HG03196 (cell line): ENCODE measurements around the gene TUFT1.

Experiments used
- ATAC-seq: cut with Tn5 transposase; IDR thresholded peaks from one replicate; pipeline ENCODE4 v1.9.1; 2021; ENCODE audit not compliant: unreplicated experiment

TUFT1 gene

DNA sequence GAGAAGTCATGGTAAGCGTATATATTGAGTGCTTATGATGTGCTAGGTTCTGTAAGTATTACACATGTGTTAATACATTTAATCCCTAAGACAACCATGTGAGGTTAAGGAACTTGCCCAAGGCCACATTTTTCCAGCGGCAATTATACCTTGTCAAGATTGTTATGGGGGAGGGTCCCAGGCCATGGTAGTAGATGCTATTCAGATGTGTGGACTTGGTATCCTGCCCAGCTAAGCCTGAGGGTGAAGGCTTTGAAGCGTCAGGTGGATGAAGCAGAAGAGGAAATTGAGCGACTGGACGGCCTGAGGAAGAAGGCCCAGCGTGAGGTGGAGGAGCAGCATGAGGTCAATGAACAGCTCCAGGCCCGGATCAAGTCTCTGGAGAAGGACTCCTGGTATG is 3.6 kb upstream of the TUFT1 start:
- no peak for ATAC-seq

DNA sequence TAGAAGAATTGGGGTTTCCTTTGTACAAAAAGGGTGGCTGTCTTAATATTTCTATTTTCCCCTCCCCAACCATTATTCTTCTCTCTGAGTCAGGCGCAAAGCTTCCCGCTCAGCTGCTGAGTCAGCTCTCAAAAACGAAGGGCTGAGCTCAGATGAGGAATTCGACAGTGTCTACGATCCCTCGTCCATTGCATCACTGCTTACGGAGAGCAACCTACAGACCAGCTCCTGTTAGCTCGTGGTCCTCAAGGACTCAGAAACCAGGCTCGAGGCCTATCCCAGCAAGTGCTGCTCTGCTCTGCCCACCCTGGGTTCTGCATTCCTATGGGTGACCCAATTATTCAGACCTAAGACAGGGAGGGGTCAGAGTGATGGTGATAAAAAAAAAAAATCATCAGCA is 3.0 kb upstream of the TUFT1 start:
- no peak for ATAC-seq

DNA sequence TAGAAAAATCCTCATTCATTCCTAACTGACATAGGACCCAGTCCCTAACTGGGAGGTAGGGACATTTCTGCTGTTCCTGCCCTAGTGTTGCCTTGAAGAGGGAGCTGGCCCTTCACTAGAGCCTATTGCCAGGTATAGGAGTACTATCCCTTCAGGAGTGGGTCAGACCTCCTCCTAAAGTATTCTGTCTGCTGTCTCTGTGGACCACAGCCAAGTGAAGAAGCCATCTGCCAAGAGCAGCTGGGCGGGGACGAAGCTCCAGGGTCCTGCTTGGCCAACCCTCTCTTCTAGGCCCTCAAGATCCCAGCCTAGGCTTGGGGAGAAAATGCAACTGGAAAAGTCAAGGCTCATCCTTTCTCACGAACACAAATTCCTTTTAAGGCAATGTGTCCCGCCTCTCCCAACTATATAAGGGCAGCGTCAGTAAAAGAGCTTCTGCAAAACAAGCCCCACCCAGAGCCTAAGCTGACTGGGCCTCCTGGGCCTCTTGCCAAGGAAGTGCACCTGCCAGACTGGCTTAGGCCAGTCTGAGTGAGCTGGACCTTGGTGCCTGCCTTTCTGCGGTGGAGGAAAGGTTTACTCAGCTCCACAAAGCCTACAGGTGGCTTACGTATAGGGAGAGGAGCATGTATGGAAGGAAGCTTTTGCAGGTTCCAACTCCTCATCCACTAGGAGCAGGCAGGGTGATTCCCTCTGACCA is 638 bp upstream of the TUFT1 start:
- ATAC-seq: peak; percentile 38

DNA sequence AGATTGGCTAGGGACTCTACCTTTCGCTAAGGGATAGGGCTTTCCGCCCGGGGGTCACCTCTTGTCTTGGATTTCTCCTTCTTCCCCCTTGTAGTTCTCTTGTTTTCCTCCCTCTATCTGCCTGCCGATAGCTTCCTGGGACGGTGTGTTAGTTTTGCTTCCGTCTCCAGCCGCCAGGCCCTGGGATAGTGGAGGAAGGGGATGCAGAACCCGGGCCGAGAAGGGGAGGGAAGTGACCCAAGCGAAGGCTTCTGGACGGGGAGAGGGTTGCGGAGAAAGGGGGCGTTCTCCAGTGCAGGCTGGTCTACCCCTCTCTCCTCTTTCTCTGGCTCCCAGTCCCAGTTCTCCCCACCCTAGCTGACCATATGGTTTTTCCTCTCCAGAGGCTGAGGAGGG is 871 bp downstream of the TUFT1 start:
- no peak for ATAC-seq

DNA sequence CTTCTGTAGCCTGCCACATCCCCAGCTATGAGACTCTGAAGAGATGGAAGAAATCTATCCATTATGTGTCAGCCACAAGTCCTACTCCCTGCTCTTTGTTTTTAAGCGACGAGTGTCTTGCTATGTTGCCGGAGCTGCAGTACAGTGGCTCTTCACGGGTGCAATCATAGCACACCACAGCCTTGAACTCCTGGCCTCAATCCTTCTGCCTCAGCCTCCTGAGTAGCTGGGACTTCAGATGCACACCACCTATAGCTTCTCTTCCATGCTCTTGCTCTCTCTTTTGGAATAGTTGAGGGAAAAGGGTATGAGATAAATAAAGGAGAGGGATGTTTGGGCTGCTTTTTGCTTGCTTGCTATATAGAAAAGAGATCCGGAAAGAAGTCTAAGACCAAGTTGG is 1.6 kb downstream of the TUFT1 start:
- no peak for ATAC-seq

DNA sequence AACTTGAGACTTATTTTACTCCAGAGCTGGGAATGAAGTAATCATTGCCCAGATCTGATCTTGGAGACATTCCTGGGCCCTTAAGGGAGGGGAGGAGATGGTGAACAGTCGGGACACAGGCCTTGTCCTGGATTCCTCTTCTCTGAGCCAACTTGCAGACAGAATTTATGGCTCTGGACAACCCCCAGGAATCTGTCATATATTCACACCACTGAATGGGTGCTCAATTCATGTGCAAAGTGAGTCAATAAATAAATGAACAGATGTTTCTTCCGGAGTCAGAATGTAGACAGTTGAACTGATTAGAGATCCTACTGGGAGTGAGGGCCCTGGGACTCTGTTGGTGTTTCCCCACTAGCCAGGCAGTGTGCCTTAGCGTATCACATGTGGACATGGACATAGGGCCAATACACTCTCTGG is 2.6 kb downstream of the TUFT1 start:
- ATAC-seq: no peak

DNA sequence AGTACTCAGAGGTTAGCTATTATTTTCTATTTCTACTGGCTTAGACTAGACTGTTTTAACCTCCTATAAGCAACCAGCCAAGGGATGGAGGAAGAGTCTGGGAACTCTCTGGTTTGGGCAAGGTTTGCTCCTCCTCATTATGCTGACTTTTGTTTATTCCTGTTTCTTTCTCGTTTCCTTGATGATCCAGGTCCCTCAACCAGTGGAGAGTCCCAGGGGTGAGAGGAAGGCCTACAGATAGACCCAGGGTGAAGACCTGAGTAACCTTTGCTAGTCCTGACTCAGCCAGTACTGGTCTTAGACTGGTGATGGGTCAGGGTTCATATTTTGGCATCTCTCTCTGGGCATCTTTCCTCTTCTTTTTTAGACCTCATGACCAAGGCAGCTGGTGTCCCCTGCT is 5.4 kb downstream of the TUFT1 start:
- no peak for ATAC-seq

DNA sequence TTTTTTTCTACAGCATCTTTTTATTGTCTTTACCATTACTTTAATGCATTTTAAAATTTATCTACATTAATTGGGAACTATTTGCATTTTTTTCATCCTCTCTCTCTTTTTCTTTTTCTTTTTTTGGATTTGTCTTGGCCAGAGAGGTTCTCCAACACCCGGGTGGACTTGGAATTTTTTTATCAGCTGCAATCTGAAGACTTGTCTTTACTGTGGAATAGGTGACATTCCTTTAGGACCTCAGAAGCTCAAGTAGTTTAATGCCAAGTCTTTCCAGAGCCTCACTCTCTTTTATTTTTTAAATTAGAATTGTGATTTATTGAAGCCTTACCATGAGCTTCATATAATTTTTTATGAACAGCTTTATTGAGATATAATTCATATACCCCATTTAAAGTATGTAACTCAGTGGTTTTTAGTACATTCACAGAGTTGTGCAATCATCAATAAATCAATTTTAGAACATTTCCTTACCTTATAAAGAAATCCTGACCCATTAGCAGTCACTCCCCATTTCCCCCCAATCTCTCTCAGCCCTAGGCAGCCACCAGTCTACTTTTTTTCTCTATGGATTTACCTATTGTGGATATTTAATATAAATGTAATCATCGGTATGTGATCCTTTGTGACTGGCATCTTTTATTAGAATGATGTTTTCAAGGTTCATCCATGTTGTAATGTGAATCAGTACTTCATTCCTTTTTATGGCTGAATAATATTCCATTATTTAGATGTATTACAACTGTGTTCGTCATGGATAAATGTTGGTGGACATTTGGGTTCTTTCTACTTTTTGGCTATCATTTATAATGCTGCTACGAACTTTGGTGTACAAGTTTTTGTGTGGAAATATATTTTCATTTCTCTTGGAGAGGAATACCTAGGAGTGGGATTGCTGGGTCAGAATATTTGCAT is 6.2 kb downstream of the TUFT1 start:
- no peak for ATAC-seq

DNA sequence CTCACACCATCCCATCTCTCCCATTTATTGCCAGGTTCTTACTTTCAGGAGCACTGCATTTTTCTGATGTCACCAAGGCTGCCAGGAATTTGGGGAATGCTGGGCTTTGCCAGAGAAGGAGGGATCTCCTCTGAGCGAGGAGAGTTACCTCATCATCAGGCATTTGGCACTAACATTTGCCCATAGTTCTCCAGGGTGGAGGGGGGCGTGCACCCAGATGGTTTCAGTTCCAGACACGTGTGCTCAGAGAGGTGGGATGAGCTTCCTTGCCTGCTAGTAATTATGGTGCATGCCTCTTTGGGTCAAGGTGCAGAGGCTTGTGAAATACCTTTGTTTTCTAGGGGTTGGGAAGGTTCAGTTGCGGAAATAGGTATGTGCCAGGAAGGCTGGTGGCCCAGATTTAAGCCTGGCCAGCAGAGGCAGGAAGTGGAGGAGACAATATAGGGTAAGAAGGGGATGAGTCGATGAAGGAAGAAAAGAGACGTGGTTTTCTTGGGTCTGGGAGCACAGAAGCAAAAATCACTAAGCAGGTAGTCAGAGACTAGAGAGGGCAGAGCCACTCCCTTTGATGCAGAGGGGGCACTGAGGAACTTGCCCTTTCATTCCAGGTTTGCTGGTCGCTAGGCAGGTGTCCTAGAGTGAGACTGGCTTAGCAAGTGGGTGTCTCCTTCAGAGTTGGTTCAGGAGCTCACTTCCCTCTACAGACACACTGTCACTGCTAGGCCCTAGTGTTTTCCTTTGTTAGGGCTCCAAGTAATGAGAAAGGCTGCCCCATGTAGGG is 7.2 kb downstream of the TUFT1 start:
- no peak for ATAC-seq

DNA sequence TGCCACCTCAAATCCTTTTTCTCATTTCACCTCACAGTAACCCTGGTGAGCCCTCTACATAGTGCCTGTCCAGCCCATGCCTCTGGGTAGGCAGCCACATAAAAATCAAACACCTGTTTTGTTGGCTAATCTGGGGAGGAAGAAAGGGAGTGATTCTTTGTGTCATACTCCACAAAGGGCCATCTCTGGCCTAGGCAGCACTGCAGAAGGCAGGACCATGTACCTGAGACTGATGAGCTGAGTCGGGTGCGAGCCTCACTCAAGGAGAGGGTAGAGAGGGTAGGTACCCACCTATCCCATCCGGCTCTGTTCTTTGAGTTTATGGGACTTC is 7.8 kb downstream of the TUFT1 start:
- ATAC-seq: no peak

DNA sequence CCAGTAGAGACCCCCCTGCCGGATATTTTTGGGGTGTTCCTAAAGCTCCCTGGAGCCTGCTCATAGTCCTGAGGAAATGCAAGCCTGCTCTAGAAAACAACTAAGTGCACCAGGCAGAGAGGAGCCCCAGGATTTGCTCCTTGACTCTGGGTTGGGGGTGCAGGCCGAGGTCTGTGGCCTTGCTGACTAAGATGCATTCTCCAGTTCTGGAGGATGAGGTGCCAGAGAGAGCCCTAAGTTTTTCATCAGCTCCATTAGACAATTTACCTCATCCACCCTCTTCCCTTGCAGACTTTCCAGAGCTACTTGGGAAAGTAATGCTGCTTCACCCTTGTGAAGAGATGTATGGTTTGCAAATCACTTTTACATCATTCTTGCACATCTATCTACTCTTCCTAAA is 9.1 kb downstream of the TUFT1 start:
- ATAC-seq: no peak

DNA sequence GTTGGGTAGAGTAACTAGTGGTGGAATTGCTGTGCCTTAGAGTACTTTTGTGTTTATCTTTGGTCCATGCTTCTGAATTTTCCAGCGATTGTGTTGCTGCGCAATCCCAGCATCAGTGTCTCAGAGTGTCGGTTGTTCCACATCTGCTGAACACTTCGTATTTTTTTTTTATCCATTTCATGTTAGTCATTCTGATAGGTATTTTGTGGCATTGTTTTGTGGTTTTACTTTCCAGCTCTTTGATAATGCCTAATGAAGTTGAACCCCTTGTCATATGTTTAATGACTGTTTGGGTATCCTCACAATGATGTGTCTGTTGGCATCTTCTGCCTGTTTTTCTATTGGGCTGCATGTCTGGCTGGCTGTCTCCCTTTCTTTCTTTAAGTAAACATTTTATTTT is 13.6 kb downstream of the TUFT1 start:
- ATAC-seq: no peak

DNA sequence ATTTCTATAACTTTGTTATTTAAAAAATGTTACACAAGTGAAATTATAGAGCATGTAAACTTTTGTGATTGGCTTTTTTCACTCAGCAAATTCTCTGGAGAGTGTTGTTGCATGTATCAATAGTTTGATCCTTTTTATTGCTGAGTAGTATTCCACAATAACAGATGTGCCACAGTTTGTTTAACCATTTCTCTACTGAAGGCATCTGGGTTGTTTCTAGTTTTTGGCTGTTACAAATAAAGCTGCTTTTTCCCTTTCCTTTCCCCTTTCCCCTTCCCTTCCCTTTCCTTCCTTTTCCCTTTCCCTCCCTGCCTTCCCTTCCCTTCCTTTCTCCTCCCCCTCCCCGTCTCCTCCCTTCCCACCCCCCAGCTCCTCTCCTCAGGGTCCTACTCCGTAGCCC is 15.9 kb downstream of the TUFT1 start:
- ATAC-seq: no peak

DNA sequence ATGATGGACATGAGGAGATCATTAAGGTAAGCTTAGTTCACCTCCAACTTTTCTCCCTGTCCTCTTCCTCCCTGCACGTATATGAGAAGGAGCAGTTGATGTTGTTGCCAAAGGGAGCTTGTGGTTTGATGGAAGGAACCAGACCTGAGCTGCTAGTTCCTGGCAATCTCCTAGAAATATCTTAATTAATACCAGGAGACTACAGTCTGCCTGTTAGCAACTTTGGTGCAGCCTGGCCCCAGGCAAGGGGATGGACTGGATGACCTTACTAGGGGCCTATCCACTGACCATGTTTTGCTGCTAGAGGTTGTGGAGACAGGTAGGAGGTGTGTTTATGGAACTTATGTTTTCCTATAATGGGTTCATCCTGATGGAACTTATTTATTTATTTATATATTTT is 22.6 kb downstream of the TUFT1 start:
- ATAC-seq: no peak

DNA sequence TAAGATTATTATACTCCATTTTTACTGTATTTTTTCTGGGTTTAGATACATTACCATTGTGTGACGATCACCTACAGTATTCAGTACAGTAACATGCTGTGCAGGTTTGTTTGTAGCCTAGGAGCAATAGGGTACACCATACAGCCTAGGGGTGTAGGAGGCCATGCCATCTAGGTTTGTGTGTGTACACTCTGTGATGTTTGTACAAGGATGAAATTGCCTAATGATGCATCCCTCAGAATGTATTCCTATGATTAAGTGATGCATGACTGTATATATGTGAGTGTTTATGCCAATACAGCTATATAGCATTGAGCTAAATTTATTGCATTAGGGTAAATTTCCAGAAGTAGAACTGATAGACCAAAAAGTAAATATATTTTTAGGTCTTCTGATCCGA is 23.3 kb downstream of the TUFT1 start:
- ATAC-seq: no peak

DNA sequence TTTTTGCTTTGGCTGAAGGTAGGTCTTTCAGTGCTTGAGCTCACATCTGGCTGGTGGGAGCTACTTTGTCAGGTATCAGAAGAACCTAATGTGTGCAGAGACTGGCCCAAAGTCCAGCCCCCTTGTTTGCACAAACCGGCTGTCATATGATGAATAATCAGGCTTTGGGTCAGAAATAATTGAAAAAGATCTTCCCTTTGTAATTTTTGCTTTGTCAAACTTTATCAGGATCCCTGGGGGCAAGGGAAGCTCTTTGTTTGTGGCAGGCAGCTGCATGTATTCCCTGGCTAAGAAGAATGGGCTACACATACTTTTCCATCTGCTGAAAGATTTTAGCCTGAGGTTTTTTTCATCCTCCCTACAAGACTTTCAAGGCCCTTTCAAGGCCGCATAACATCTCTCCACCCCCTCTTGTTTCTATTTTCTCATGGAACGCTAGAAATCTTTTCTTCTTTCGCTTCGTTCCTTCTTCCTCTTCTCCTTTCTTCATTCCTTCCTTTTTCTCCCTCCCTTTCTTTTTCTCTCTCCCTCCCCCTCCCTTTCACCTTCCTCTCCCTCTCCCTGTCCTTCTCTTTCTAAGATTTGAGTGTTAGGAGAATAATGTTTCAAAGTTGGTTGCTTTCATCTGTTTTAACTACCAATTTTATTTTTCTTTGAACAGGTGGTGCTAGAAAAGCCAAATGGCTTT is 25.5 kb downstream of the TUFT1 start:
- ATAC-seq: no peak

DNA sequence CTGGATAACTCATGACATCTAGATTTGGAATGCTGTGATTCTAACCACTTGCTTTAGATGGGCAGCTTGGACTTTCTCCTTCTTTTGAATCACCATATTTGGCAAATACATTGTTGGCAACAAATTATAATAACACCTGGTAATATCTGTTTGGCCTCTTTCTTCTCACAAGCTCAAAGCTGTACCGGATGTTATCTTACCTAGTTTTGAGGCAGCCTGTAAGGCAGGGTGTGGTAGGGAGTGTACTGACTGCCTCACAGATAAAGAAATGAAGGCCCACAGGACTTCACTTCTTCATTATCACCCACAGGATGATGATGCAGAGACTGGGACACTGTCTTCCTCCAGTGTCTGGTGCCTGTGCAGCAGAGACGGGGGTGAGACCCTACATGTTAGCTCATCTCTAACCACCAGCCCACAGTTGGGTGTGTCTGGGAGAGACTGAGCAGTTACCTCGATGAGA is 28.5 kb downstream of the TUFT1 start:
- no peak for ATAC-seq

DNA sequence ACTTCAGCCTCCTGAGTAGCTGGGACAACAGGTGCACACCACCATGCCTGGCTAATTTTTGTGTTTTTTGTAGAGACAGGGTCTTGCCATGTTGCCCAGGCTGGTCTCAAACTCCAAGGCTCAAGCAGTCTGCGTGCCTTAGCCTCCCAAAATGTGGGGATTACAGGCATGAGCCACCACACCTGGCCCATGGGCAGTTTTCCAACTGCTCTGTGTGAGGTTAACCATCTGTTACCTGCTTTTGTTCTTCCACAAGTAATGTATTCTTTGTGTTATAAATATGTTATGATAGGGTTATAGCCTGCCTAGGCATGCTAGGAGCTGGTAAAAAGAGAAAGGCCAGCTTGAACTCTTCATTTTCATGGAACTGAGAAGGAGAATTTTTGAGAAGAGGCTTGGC is 30.7 kb downstream of the TUFT1 start:
- ATAC-seq: no peak

DNA sequence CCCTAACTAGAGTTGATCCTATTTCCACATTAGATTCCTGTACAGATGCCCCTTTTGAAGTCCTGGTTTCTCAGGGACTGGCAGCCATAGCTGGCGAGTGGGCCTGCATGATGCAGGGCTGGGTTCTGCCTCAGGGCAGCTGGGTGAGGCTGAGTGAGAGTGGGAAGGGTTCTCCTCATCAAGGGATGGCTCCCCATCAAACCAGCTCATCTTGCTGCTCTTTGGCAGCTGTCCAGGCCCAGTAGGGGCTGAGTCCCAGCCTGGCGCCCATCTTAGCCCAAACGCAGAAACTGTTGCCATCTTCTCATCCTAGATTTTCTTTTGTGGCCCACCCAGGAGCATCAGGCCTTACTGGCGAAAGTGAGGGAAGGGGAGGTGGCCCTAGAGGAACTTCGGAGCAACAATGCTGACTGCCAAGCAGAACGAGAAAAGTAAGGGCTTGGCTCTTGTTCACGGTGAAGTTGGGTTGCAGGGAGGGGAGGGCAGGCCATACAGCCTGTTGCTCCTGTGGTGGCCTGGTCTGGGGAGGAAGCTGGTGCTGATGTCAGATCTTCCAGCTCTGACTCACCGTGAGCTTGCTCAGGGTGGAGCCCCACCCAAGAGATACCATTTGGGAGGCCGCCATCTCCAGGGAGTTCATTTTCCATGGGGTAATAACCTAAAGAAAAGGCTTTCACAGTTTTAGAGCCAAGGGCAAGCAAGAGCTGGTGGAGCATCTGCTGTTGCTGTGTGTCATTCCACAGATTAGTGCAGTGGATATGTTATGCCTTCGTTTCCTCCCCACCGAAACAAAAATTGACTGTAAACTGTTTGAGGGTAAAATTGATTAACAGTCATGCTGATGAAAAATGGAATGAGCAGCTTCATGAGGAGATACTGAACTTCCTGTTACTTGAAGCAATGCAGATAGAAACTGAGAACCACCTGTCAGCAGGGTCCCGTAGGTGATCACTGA is 34.7 kb downstream of the TUFT1 start:
- no peak for ATAC-seq

DNA sequence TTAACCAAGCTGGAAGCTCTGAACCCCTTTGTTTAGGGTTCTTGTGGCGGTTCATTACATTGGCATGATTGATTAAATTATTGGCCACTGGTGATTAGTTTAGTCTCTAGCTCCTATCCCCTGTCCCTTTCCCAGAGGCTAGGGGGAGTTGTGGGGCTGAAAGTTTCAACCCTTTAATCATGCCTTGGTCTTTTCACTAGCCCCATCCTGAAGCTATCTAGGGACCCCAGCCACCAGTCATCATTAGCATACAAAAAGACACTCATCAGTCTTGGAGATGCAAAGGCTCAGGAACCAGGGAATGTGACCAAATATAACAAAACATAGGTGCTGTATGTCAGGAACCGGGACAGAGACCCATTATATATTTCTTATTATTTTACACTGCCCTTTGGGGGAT is 37.1 kb downstream of the TUFT1 start:
- ATAC-seq: no peak
